GM20431 (cell line): ENCODE results near the gene NUP107.

ENCODE experiments used
- in situ Hi-C: fragments of 300-500 bp; cut with MseI, MboI; formaldehyde crosslinking; loops from one replicate; pipeline ENCODE4 v1.15.0; 2020; ENCODE audit warnings: low sequenced_read_pairs; ENCODE audit not compliant: unreplicated experiment

Gene NUP107

GRCh38 chr12:68793975-68794652 lies 107.3 kb downstream of the NUP107 start:
- in situ Hi-C loops, result no loop called here

- in situ Hi-C loops, result no loop called here
Observed at GRCh38 chr12:68794653-68795251, 108.0 kb downstream of the NUP107 start.
